CD14-positive monocyte (primary cell): ENCODE data around the gene SYNM. TPM values are rescaled to one million over a fixed set of nuclear protein-coding genes. Genes with fewer than 3 reads are reported as not detected.

Source experiments
- DNase-seq, 3 donors: peaks; one replicate each; pipeline ENCODE4 v3.0.0-alpha.2; 2011 to 2022
- H2AFZ ChIP-seq: 2 replicates; pipeline ENCODE4 v1.6.0; 2012; ENCODE audit warnings: mild to moderate bottlenecking, low read depth, low read length, inconsistent platforms; ENCODE audit not compliant: insufficient read depth, poor library complexity, severe bottlenecking
- H3K27ac ChIP-seq, 2 donors: 1 replicate in 1 of 2; 2 replicates in 1 of 2; pipeline ENCODE4 v1.5.1; 2012 to 2013; ENCODE audit warnings: low read length in 2 of 2, control low read depth in 1 of 2, inconsistent platforms in 1 of 2, low read depth in 1 of 2, mild to moderate bottlenecking in 1 of 2
- H3K27me3 ChIP-seq, 2 donors: one replicate each; pipeline versions ENCODE4 v1.6.0 to v1.6.1; 2011 to 2013; ENCODE audit warnings: low read length in 2 of 2; ENCODE audit not compliant: control insufficient read depth in 2 of 2, insufficient read depth in 2 of 2
- H3K36me3 ChIP-seq, 2 donors: replicated peaks in 1 of 2; 1 replicate in 1 of 2; 2 replicates in 1 of 2; pipeline versions ENCODE4 v1.5.1 to v1.6.1; 2012 to 2013; ENCODE audit warnings: low read length in 2 of 2, control low read depth in 1 of 2, inconsistent platforms in 1 of 2, mild to moderate bottlenecking in 1 of 2; ENCODE audit not compliant: insufficient read depth in 2 of 2, control insufficient read depth in 1 of 2
- H3K4me1 ChIP-seq, 2 donors: 1 replicate in 1 of 2; 2 replicates in 1 of 2; pipeline versions ENCODE4 v1.5.1 to v1.6.1; 2012 to 2013; ENCODE audit warnings: low read length in 2 of 2, control low read depth in 1 of 2, inconsistent platforms in 1 of 2, mild to moderate bottlenecking in 1 of 2, moderate library complexity in 1 of 2; ENCODE audit not compliant: insufficient read depth in 2 of 2, control insufficient read depth in 1 of 2
- H3K4me2 ChIP-seq: replicated peaks from 2 replicates; pipeline ENCODE3; 2012; ENCODE audit warnings: low read length, moderate library complexity, mild to moderate bottlenecking; ENCODE audit not compliant: poor library complexity, severe bottlenecking; ENCODE audit errors: extremely low read depth
- H3K4me3 ChIP-seq, 3 experiments: fragments of 200-600 bp in 1 of 3; sonication (generic) in 1 of 3; replicated peaks in 1 of 3; 1 replicate in 2 of 3; 2 replicates in 1 of 3; pipeline ENCODE4 v1.5.1; 2011 to 2013; ENCODE audit warnings: low read length in 3 of 3, mild to moderate bottlenecking in 3 of 3, control low read depth in 2 of 3, low read depth in 2 of 3, inconsistent platforms in 1 of 3, moderate library complexity in 1 of 3
- H3K79me2 ChIP-seq: 2 replicates; pipeline ENCODE4 v1.6.0; 2012; ENCODE audit warnings: mild to moderate bottlenecking, control low read depth, inconsistent platforms, low read length, moderate library complexity; ENCODE audit not compliant: insufficient read depth
- H3K9ac ChIP-seq: 2 replicates; pipeline ENCODE4 v1.6.0; 2017; ENCODE audit warnings: low read length, mild to moderate bottlenecking; ENCODE audit not compliant: insufficient read depth, poor library complexity, severe bottlenecking
- H3K9me3 ChIP-seq, 2 donors: replicated peaks in 1 of 2; 1 replicate in 1 of 2; 2 replicates in 1 of 2; pipeline versions ENCODE4 v1.5.1 to v1.6.1; 2012 to 2013; ENCODE audit warnings: low read length in 2 of 2, control low read depth in 1 of 2; ENCODE audit not compliant: control insufficient read depth in 1 of 2, insufficient read depth in 1 of 2
- H4K20me1 ChIP-seq: 2 replicates; pipeline ENCODE4 v1.6.0; 2012; ENCODE audit warnings: mild to moderate bottlenecking, low read length, control low read depth, moderate library complexity; ENCODE audit not compliant: insufficient read depth
- H3K27ac Mint-ChIP-seq, 7 donors: one replicate each; pipeline ENCODE4 v1.8.0; 2020; ENCODE audit warnings: mild to moderate bottlenecking in 7 of 7, mixed read lengths in 7 of 7, moderate library complexity in 6 of 7, inconsistent platforms in 2 of 7
- H3K27me3 Mint-ChIP-seq, 3 donors: one replicate each; pipeline ENCODE4 v1.8.0; 2021 to 2022; ENCODE audit warnings: low read depth in 3 of 3, mild to moderate bottlenecking in 3 of 3, mixed read lengths in 3 of 3, moderate library complexity in 3 of 3, inconsistent platforms in 1 of 3
- H3K36me3 Mint-ChIP-seq, 2 donors: one replicate each; pipeline ENCODE4 v1.8.0; 2020; ENCODE audit warnings: mixed read lengths in 2 of 2, inconsistent platforms in 1 of 2, mild to moderate bottlenecking in 1 of 2
- H3K4me1 Mint-ChIP-seq: one replicate; pipeline ENCODE4 v1.8.0; 2020; ENCODE audit warnings: mild to moderate bottlenecking, mixed read lengths
- H3K4me3 Mint-ChIP-seq, 2 donors: one replicate each; pipeline ENCODE4 v1.8.0; 2020; ENCODE audit warnings: mild to moderate bottlenecking in 2 of 2, mixed read lengths in 2 of 2, moderate library complexity in 1 of 2
- H3K9me3 Mint-ChIP-seq, 7 donors: one replicate each; pipeline ENCODE4 v1.8.0; 2020 to 2022; ENCODE audit warnings: mixed read lengths in 7 of 7, mild to moderate bottlenecking in 6 of 7, moderate library complexity in 6 of 7, inconsistent platforms in 2 of 7
- CTCF ChIP-seq: fragments of 200-600 bp; IDR thresholded peaks from one replicate; pipeline ENCODE4 v1.8.0; 2022; ENCODE audit warnings: antibody characterized with exemption, mild to moderate bottlenecking
- WGBS: methylation state at CpG from one replicate; pipeline ENCODE4 v1.1.5; 2013; ENCODE audit warnings: missing lambda C conversion rate; ENCODE audit not compliant: insufficient coverage; 5-methylcytosine and 5-hydroxymethylcytosine counted together
- intact Hi-C, 2 donors: fragments of 100-400 bp; cut with micrococcal nuclease; formaldehyde crosslinking; loops; one replicate each; pipeline versions ENCODE4 v1.15.0 to v1.15.1; 2023
- polyA plus RNA-seq, 3 donors: library from polyadenylated mRNA; depleted of rRNA in 1 of 3; unstranded in 2 of 3; stranded (reverse) in 1 of 3; fragments of 300-500 nt in 2 of 3; fragments of >200 nt in 1 of 3; fragmentation: Illumina TruSeq in 2 of 3; gene quantifications; 1 replicate in 2 of 3; 2 replicates in 1 of 3; pipeline ENCODE4 v1.2.3, GENCODE V29; 2012 to 2021

Gene SYNM
- polyA plus RNA-seq, 3 donors = 0.04 to 0.05 TPM; not detected in 1

- Histone ChIP-seq H3K4me1 (no peaks in the 10 kb centered on the region), H3K9ac (no peak overlapping the region), H3K27ac (no peak overlapping the region), H2AFZ (no peak overlapping the region), H3K79me2 (no peaks in the 10 kb centered on the region), H3K27me3 (no peaks in the 10 kb centered on the region), H3K4me2 (no peak overlapping the region), H3K36me3 (no peaks in the 10 kb centered on the region), H3K4me3 (no peak overlapping the region), H3K9me3 (no peaks in the 10 kb centered on the region), H4K20me1 (no peaks in the 10 kb centered on the region)
- DNase-seq = no peak
- WGBS = 90% methylated on average over 9 of the region's 13 CpGs
- Mint-ChIP-seq H3K27me3 (peaks cover 3 to 9% (median 3%) of the 10 kb centered on the region in 3 donors), H3K36me3 (no peaks in the 10 kb centered on the region), H3K27ac (no peak overlapping the region), H3K4me1 (no peaks in the 10 kb centered on the region), H3K4me3 (no peak overlapping the region), H3K9me3 (peaks cover 0 to 3% (median 0%) of the 10 kb centered on the region in 7 donors)
- no peak for TF ChIP-seq CTCF
- intact Hi-C loops = no loop called here
Observed at GRCh38 chr15:99113547-99114271, 8.8 kb downstream of the SYNM start.

GRCh38 chr15:99114511-99115299 lies 9.8 kb downstream of the SYNM start:
- whole genome bisulfite sequencing = 92% methylated on average over 7 of the region's 12 CpGs
- no peak overlapping the region for H3K9ac ChIP-seq

More at GRCh38 chr15:99114511-99115299, 9.8 kb downstream of the SYNM start:
- Mint-ChIP-seq H3K9me3 (peaks cover 0 to 3% (median 0%) of the 10 kb centered on the region in 7 donors), H3K36me3 (no peaks in the 10 kb centered on the region), H3K4me1 (no peaks in the 10 kb centered on the region), H3K27me3 (peaks cover 0 to 6% (median 3%) of the 10 kb centered on the region in 3 donors), H3K4me3 (no peak overlapping the region), H3K27ac (peak overlapping the region in 1 of 7 donors; percentile 71)
- intact Hi-C loops = no loop called here
- no peak overlapping the region for H3K4me2 ChIP-seq
- H3K4me3 ChIP-seq = no peak overlapping the region
- no peak overlapping the region for H2AFZ ChIP-seq
- no peak for DNase-seq
- no peak for TF ChIP-seq CTCF
- H3K36me3 ChIP-seq = no peaks in the 10 kb centered on the region
- no peaks in the 10 kb centered on the region for H3K9me3 ChIP-seq
- no peaks in the 10 kb centered on the region for H4K20me1 ChIP-seq
- H3K4me1 ChIP-seq = no peaks in the 10 kb centered on the region
- H3K27me3 ChIP-seq = no peaks in the 10 kb centered on the region
- H3K79me2 ChIP-seq = no peaks in the 10 kb centered on the region
- H3K27ac ChIP-seq = no peak overlapping the region
